IPS DF 4.7 (cell line): ENCODE results near the gene SH2D3C.
"Not testable (repeated sequence)": the region's sequence is repeated elsewhere in the genome, so short reads cannot be mapped to it uniquely, and the experiment has no call there.

Experiments
- DNase-seq: peaks from one replicate; pipeline ENCODE4 v3.0.0-alpha.2; 2013; ENCODE audit warnings: low spot score; ENCODE audit errors: extremely low read depth

The SH2D3C gene

GRCh38 chr9:127767909-127768331, 10.5 kb downstream of the SH2D3C start:
- no peak for DNase-seq

- DNase-seq: no peak
These were observed 11.1 kb downstream of the SH2D3C start for GRCh38 chr9:127767410-127767809.

GRCh38 chr9:127765418-127765817, 13.0 kb downstream of the SH2D3C start:
- no peak for DNase-seq

- DNase-seq: no peak
These were observed 14.5 kb downstream of the SH2D3C start for GRCh38 chr9:127763918-127764384.

GRCh38 chr9:127762111-127762676, 16.3 kb downstream of the SH2D3C start:
- DNase-seq: no peak

GRCh38 chr9:127761491-127761956, 16.9 kb downstream of the SH2D3C start:
- DNase-seq: no peak

GRCh38 chr9:127761061-127761460, 17.4 kb downstream of the SH2D3C start:
- no peak for DNase-seq

GRCh38 chr9:127758843-127759242, 19.6 kb downstream of the SH2D3C start:
- no peak for DNase-seq

- DNase-seq: not testable (repeated sequence)
These were observed 21.7 kb downstream of the SH2D3C start for GRCh38 chr9:127756776-127757175.

GRCh38 chr9:127756233-127756632, 22.2 kb downstream of the SH2D3C start:
- no peak for DNase-seq

GRCh38 chr9:127755061-127756060, 23.1 kb downstream of the SH2D3C start:
- DNase-seq: no peak

GRCh38 chr9:127754099-127755060, 24.1 kb downstream of the SH2D3C start:
- DNase-seq: no peak

GRCh38 chr9:127753622-127754021, 24.8 kb downstream of the SH2D3C start:
- DNase-seq: no peak

GRCh38 chr9:127753148-127753547, 25.3 kb downstream of the SH2D3C start:
- DNase-seq: no peak

- DNase-seq: no peak
These were observed 27.0 kb downstream of the SH2D3C start for GRCh38 chr9:127751269-127752054.

- DNase-seq: no peak
These were observed 29.2 kb downstream of the SH2D3C start for GRCh38 chr9:127749090-127749787.

- DNase-seq: no peak
These were observed 31.4 kb downstream of the SH2D3C start for GRCh38 chr9:127746959-127747569.

- no peak for DNase-seq
These were observed 33.9 kb downstream of the SH2D3C start for GRCh38 chr9:127744398-127745110.
